Bronchial epithelial cell (primary cell): ENCODE results near the gene MIER2. TPM values are rescaled to one million over a fixed set of nuclear protein-coding genes. Genes with fewer than 3 reads are reported as not detected.

Source experiments
- DNase-seq: peaks from one replicate; pipeline ENCODE4 v3.0.0-alpha.2; 2010; ENCODE audit warnings: low read depth
- FAIRE-seq: peaks from 2 replicates; lab custom pipeline; 2011; peaks lifted over from hg19 to GRCh38; lab: Jason Lieb, UNC
- H3K27me3 ChIP-seq: 2 replicates; pipeline ENCODE4 v1.5.1; 2011; ENCODE audit warnings: low read length; ENCODE audit not compliant: control insufficient read depth, insufficient read depth
- H3K36me3 ChIP-seq: 2 replicates; pipeline ENCODE4 v1.5.1; 2011; ENCODE audit warnings: low read length; ENCODE audit not compliant: control insufficient read depth, insufficient read depth
- H3K4me3 ChIP-seq: 2 replicates; pipeline ENCODE4 v1.5.1; 2011; ENCODE audit warnings: mild to moderate bottlenecking, low read depth, low read length, control low read depth
- CTCF ChIP-seq: IDR thresholded peaks from 2 replicates; pipeline ENCODE4 v1.5.1; 2011; ENCODE audit warnings: mild to moderate bottlenecking, moderate library complexity, low read length, control low read depth, inconsistent platforms; ENCODE audit not compliant: insufficient read depth, severe bottlenecking
- total RNA-seq: library from RNA; depleted of rRNA; stranded (reverse); fragments of >200 nt; gene quantifications from 2 replicates; pipeline ENCODE4 v1.2.1, GENCODE V29; 2014

The MIER2 gene
- total RNA-seq, 1 donor from 2014 or later: 19.0 TPM

GRCh38 chr19:339262-339887 lies 5.2 kb downstream of the MIER2 start:
- Histone ChIP-seq H3K36me3 (peaks cover 11% of the 10 kb centered on the region), H3K4me3 (no peak overlapping the region), H3K27me3 (no peaks in the 10 kb centered on the region)
- FAIRE-seq (no peak), DNase-seq (no peak)
- TF ChIP-seq CTCF: no peak

- no peak for TF ChIP-seq CTCF
- no peak overlapping the region for H3K4me3 ChIP-seq
- FAIRE-seq (no peak), DNase-seq (no peak)
- no peaks in the 10 kb centered on the region for H3K27me3 ChIP-seq
- peaks cover 13% of the 10 kb centered on the region for H3K36me3 ChIP-seq
Observed at GRCh38 chr19:338421-338820, 6.2 kb downstream of the MIER2 start.

GRCh38 chr19:336067-336614 lies 8.5 kb downstream of the MIER2 start:
- DNase-seq: no peak
- Histone ChIP-seq H3K36me3 (peaks cover 9% of the 10 kb centered on the region), H3K4me3 (no peak overlapping the region), H3K27me3 (no peaks in the 10 kb centered on the region)
- no peak for TF ChIP-seq CTCF
- no peak for FAIRE-seq

- no peaks in the 10 kb centered on the region for H3K27me3 ChIP-seq
- FAIRE-seq: no peak
- peaks cover 10% of the 10 kb centered on the region for H3K36me3 ChIP-seq
- no peak for DNase-seq
- no peak overlapping the region for H3K4me3 ChIP-seq
- no peak for TF ChIP-seq CTCF
Observed at GRCh38 chr19:335486-336066, 9.0 kb downstream of the MIER2 start.

GRCh38 chr19:335072-335471 lies 9.5 kb downstream of the MIER2 start:
- TF ChIP-seq CTCF: no peak
- no peaks in the 10 kb centered on the region for H3K27me3 ChIP-seq
- H3K4me3 ChIP-seq: no peak overlapping the region
- H3K36me3 ChIP-seq: peaks cover 10% of the 10 kb centered on the region
- FAIRE-seq (no peak), DNase-seq (no peak)
